ENCODE data around the gene NACA2. TPM values are rescaled to one million over a fixed set of nuclear protein-coding genes. Genes with fewer than 3 reads are reported as not detected.
A peak's percentile ranks its signal among the peaks of the same experiment; 100 is the strongest.
"Not testable (repeated sequence)": the region's sequence is repeated elsewhere in the genome, so short reads cannot be mapped to it uniquely, and the experiment has no call there.

NACA2 gene
- total RNA-seq, 1 donor from 2014 or later: not detected

GRCh38 chr17:61555127-61555566 is 35.9 kb downstream of the NACA2 start:
- no peak overlapping the region for H3K4me3 Mint-ChIP-seq (ENCODE audit: unreplicated experiment)
- H3K27ac Mint-ChIP-seq (ENCODE audit: unreplicated experiment): no peak overlapping the region
- no peaks in the 10 kb centered on the region for H3K9me3 Mint-ChIP-seq (ENCODE audit: low read depth)
- no peak for DNase-seq (ENCODE audit: low spot score)
- peaks cover 3% of the 10 kb centered on the region for H3K4me1 Mint-ChIP-seq (ENCODE audit: low read depth)
- no peaks in the 10 kb centered on the region for H3K36me3 Mint-ChIP-seq (ENCODE audit: low read depth)
- TF ChIP-seq, protein P1, sequence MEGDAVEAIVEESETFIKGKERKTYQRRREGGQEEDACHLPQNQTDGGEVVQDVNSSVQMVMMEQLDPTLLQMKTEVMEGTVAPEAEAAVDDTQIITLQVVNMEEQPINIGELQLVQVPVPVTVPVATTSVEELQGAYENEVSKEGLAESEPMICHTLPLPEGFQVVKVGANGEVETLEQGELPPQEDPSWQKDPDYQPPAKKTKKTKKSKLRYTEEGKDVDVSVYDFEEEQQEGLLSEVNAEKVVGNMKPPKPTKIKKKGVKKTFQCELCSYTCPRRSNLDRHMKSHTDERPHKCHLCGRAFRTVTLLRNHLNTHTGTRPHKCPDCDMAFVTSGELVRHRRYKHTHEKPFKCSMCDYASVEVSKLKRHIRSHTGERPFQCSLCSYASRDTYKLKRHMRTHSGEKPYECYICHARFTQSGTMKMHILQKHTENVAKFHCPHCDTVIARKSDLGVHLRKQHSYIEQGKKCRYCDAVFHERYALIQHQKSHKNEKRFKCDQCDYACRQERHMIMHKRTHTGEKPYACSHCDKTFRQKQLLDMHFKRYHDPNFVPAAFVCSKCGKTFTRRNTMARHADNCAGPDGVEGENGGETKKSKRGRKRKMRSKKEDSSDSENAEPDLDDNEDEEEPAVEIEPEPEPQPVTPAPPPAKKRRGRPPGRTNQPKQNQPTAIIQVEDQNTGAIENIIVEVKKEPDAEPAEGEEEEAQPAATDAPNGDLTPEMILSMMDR (IDR thresholded peaks at IDR 0.05): no peak
- H3K27me3 Mint-ChIP-seq (ENCODE audit: low read depth): peaks cover 4% of the 10 kb centered on the region

DNA sequence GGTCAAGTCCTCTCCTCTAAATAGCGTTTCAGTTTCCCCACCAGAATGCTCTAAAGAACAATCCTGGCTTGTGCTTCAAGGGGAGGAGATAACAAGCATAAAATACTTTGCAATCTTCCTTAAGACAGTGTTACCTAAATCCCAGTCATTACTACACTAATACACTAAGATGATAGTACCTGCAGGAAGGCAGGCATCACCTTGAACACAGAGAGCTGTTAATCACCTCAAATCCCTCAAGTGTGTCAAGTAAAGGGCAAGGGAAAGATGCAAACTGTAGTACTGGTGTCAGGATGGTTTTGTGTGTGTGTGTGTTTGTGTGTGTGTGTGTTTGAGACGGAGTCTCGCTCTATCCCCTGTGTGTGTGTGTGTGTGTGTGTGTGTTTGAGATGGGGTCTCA is 36.8 kb downstream of the NACA2 start:
- Mint-ChIP-seq H3K27ac (ENCODE audit: unreplicated experiment) (no peak overlapping the region), H3K9me3 (ENCODE audit: low read depth) (no peaks in the 10 kb centered on the region), H3K36me3 (ENCODE audit: low read depth) (no peaks in the 10 kb centered on the region), H3K4me1 (ENCODE audit: low read depth) (peaks cover 3% of the 10 kb centered on the region), H3K27me3 (ENCODE audit: low read depth) (peaks cover 6% of the 10 kb centered on the region), H3K4me3 (ENCODE audit: unreplicated experiment) (no peak overlapping the region)
- DNase-seq (ENCODE audit: low spot score): no peak
- TF ChIP-seq, protein P1 (IDR thresholded peaks at IDR 0.05): no peak

DNA sequence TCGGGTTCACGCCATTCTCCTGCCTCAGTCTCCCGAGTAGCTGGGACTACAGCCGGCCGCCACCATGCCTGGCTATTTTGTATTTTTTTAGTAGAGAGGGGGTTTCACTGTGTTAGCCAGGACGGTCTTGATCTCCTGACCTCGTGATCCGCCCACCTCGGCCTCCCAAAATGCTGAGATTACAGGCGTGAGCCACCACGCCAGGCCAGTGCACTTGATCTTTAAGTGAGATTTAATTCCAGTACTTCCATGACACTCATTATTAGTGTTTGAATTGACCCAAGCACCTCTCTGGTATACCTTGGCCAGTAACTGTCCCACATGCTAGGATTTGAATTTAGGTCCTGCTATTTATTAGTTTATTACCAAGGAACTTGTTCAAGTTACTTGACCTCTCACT is 38.5 kb downstream of the NACA2 start:
- H3K36me3 Mint-ChIP-seq (ENCODE audit: low read depth); H3K4me3 Mint-ChIP-seq (ENCODE audit: unreplicated experiment); H3K27ac Mint-ChIP-seq (ENCODE audit: unreplicated experiment); DNase-seq (ENCODE audit: low spot score); H3K9me3 Mint-ChIP-seq (ENCODE audit: low read depth); H3K4me1 Mint-ChIP-seq (ENCODE audit: low read depth): not testable (repeated sequence)
- peaks cover 13% of the 10 kb centered on the region for H3K27me3 Mint-ChIP-seq (ENCODE audit: low read depth)

DNA sequence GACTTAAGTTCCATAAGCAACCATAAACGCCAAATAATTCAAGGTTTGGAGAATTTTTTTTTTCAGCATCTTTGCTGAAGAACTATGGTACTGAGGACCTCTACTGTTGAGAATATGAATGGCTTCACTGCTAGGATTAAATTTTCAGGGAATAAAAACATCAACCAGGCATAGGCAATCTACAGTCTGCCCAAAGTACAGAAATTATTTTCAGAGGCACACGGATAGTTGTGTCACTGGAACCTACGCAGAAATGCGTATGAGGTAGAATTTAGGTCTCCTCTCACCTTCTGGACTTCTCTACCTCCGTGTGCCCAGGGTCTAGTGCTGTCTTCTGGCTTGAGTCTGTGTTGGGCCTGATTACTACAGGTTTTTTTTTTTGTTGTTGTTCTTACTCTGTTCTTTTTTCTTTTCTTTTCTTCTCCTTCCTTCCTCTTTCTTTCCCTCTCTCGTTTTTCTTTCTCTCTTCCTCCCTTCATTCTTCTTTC is 39.7 kb downstream of the NACA2 start:
- Mint-ChIP-seq H3K36me3 (ENCODE audit: low read depth) (no peaks in the 10 kb centered on the region), H3K27ac (ENCODE audit: unreplicated experiment) (no peak overlapping the region), H3K4me3 (ENCODE audit: unreplicated experiment) (no peak overlapping the region), H3K4me1 (ENCODE audit: low read depth) (peaks cover 1% of the 10 kb centered on the region), H3K27me3 (ENCODE audit: low read depth) (peaks cover 15% of the 10 kb centered on the region), H3K9me3 (ENCODE audit: low read depth) (peaks cover 4% of the 10 kb centered on the region)
- no peak for DNase-seq (ENCODE audit: low spot score)
- TF ChIP-seq, protein P1 (IDR thresholded peaks at IDR 0.05): peak; percentile 93

DNA sequence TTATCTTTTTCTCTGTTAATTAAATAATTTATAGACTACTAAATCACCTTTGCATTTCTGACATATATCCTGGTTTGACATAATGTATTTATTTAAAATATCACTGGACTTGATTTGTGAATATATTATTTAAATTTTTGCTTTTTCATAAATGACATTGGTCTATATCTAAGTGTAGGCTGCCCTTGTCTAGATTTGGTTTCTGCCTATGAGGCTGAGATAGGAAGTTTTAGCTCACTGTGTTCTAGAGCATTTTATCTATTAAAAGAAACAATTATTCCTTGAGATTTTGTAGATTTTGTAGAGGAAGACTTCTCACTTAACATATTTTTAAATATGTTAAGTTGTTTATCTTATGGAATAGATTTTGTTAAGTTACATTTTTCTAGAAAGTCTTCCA is 43.9 kb downstream of the NACA2 start:
- no peak for DNase-seq (ENCODE audit: low spot score)
- H3K4me3 Mint-ChIP-seq (ENCODE audit: unreplicated experiment): no peak overlapping the region
- peaks cover 18% of the 10 kb centered on the region for H3K9me3 Mint-ChIP-seq (ENCODE audit: low read depth)
- TF ChIP-seq, protein P1 (IDR thresholded peaks at IDR 0.05): no peak
- peaks cover 17% of the 10 kb centered on the region for H3K27me3 Mint-ChIP-seq (ENCODE audit: low read depth)
- H3K36me3 Mint-ChIP-seq (ENCODE audit: low read depth): peaks cover 3% of the 10 kb centered on the region
- H3K27ac Mint-ChIP-seq (ENCODE audit: unreplicated experiment): no peak overlapping the region
- no peaks in the 10 kb centered on the region for H3K4me1 Mint-ChIP-seq (ENCODE audit: low read depth)

DNA sequence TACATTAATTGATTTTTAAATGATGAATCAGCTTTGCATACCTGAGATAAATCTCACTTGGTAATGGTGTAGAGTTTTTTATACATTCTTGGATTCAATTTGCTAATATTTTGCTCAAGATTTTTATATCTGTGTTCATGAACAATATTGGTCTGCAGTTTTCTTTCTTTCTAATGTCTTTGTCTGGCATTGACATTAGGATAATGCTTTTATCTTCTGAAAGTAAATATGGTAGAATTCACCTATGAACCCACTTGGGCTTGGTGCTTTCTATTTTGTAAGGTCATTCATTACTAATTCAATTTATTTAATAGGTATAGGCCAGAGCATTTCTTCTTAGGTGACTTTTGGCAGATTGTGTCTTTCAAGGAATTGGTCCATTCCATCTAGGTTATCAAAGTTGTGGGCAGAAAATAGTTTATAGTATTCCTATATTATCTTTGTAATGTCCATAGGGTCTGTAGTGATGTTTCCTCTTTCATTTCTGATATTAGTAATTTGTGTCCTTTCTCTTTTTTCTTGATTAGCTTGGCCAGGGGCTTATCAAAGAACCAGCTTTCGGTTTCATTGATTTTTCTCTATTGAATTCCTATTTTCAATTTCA is 45.6 kb downstream of the NACA2 start:
- no peak for DNase-seq (ENCODE audit: low spot score)
- Mint-ChIP-seq H3K27me3 (ENCODE audit: low read depth) (peaks cover 16% of the 10 kb centered on the region), H3K27ac (ENCODE audit: unreplicated experiment) (no peak overlapping the region), H3K36me3 (ENCODE audit: low read depth) (peaks cover 9% of the 10 kb centered on the region), H3K4me3 (ENCODE audit: unreplicated experiment) (no peak overlapping the region), H3K4me1 (ENCODE audit: low read depth) (no peaks in the 10 kb centered on the region), H3K9me3 (ENCODE audit: low read depth) (peaks cover 31% of the 10 kb centered on the region)
- TF ChIP-seq, protein P1 (IDR thresholded peaks at IDR 0.05): no peak

Measured in chondrocyte (in vitro differentiated cells).